Naive thymus-derived CD8-positive, alpha-beta T cell (primary cell): Measurements from ENCODE around the gene KLK14. TPM values are rescaled to one million over a fixed set of nuclear protein-coding genes. Genes with fewer than 3 reads are reported as not detected.
A peak's percentile ranks its signal among the peaks of the same experiment; 100 is the strongest.

Source experiments
- ATAC-seq, 2 donors: fragments of 150-1000 bp; cut with Tn5 transposase in 1 of 2; sonication (Bioruptor Pico), chemical (Tn5 transposase) in 1 of 2; 1 replicate in 1 of 2; 2 replicates in 1 of 2; pipeline ENCODE4 v1.10.0; 2021; ENCODE audit warnings: mild to moderate bottlenecking in 2 of 2, moderate library complexity in 2 of 2
- POLR2A ChIA-PET: fragments of 350-600 bp; sonication (Branson Sonifier 250); formaldehyde crosslinking; loops from one replicate; lab custom pipeline; 2021; ENCODE audit warnings: antibody characterized with exemption; lab: Charles Lee
- DNase-seq, 10 donors: peaks; one replicate each; pipeline versions ENCODE4 v3.0.0 to v3.0.0-alpha.2; 2020 to 2022
- H3K27ac Mint-ChIP-seq, 10 donors: one replicate each; pipeline ENCODE4 v1.8.0; 2020 to 2022; ENCODE audit warnings: mild to moderate bottlenecking in 10 of 10, mixed read lengths in 10 of 10, moderate library complexity in 4 of 10, inconsistent platforms in 1 of 10
- H3K27me3 Mint-ChIP-seq, 5 donors: one replicate each; pipeline ENCODE4 v1.8.0; 2021 to 2022; ENCODE audit warnings: mixed read lengths in 5 of 5
- H3K36me3 Mint-ChIP-seq, 3 donors: one replicate each; pipeline ENCODE4 v1.8.0; 2020 to 2022; ENCODE audit warnings: mixed read lengths in 3 of 3, mild to moderate bottlenecking in 2 of 3, inconsistent platforms in 1 of 3
- H3K4me1 Mint-ChIP-seq, 4 donors: one replicate each; pipeline ENCODE4 v1.8.0; 2021 to 2022; ENCODE audit warnings: mixed read lengths in 4 of 4
- H3K4me3 Mint-ChIP-seq, 10 donors: one replicate each; pipeline ENCODE4 v1.8.0; 2020 to 2022; ENCODE audit warnings: mild to moderate bottlenecking in 10 of 10, mixed read lengths in 10 of 10, moderate library complexity in 6 of 10, inconsistent platforms in 1 of 10
- H3K9me3 Mint-ChIP-seq, 9 donors: one replicate each; pipeline ENCODE4 v1.8.0; 2020 to 2022; ENCODE audit warnings: mixed read lengths in 9 of 9, mild to moderate bottlenecking in 3 of 9, inconsistent platforms in 1 of 9, moderate library complexity in 1 of 9
- polyA plus RNA-seq, 3 donors: library from polyadenylated mRNA; unstranded; fragments of 300-500 nt; fragmentation: Illumina TruSeq; gene quantifications; one replicate each; pipeline ENCODE4 v1.2.3, GENCODE V29; 2021
- total RNA-seq, 8 experiments: library from RNA in 2 of 8; stranded (reverse) in 2 of 8; gene quantifications; one replicate each; pipeline ENCODE4 v1.2.3 and lab custom pipeline; 2021 to 2026

Gene KLK14
- total and polyA plus RNA-seq, 5 experiments from 2014 or later, result 1.1 to 1.5 TPM; not detected in 3

DNA sequence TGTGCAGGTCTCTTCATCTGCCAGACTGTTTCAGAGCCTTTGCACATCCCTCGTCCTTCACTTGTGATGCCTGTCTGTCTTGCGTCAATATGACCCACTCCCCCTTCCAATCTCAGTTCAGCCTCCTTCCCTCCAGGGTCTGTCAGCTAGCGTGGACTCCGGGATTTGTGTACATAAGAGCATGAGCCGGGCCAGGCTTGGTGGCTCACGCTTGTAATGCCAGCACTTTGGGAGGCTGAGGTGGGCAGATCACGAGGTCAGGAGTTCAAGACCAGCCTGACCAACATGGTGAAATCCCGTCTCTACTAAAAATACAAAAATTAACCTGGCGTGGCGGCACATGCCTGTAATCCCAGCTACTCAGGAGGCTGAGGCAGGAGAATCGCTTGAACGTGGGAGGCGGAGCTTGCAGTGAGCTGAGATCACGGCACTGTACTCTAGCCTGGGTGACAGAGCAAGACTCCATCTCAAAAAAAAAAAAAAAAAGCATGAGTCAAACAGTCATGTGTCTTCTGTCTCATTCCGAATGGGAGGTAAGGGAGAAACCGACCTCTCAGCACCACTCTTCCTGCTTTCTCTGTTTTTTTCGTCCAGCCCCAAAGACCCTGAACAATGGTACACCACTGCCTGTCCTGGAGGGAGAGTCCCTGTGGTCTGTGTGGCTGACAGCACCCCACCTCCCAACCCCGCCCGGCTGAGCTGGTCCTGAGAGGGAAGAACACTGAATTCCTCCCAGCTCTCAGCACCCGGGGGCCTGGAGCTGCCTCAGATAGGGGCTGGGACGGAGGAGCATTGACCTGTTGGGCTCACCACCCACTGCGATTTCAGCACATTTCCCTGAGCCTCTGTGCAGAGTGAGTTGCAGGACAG is 39.7 kb upstream of the KLK14 start:
- peaks cover 0 to 2% (median 0%) of the 10 kb centered on the region in 3 donors for H3K36me3 Mint-ChIP-seq
- ATAC-seq, result peak in 1 of 2 donors; percentile 4
- H3K27me3 Mint-ChIP-seq, result no peaks in the 10 kb centered on the region
- DNase-seq, result no peak
- POLR2A ChIA-PET, result interaction anchor here (0.6 to 3.3 kb wide), 4 partner anchors 8 to 14 kb away, joined by 3 to 19 read pairs (median 8); partner anchors contain the start of gene CTU1
- H3K9me3 Mint-ChIP-seq, result peaks cover 0 to 2% (median 0%) of the 10 kb centered on the region in 9 donors
- peaks cover 48 to 84% (median 77%) of the 10 kb centered on the region in 4 donors for H3K4me1 Mint-ChIP-seq
- peak overlapping the region; percentile 83 to 97 (median 92) for H3K27ac Mint-ChIP-seq
- H3K4me3 Mint-ChIP-seq, result peak overlapping the region; percentile 39 to 81 (median 68)

DNA sequence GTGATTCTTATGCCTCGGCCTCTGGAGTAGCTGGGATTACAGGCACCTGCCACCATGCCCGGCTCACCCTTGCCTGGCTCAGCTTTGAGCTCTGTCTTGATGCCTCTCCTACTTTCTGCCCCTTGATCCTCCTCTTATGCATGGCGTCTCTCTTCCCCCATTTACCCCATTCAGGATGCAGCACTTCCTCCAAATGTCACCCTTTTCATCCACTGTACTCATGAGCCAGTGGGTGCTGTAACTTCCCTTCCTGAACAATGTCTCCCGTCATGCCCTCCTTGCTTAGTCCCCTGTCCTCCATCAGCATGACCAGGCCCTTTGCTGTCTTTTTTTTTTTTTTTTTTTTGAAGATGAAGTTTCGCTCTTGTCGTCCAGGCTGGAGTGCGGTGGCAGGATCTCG is 38.6 kb upstream of the KLK14 start:
- ATAC-seq (no peak), DNase-seq (no peak)
- POLR2A ChIA-PET, result interaction anchor here (1.2 to 3.3 kb wide), 2 partner anchors 9 to 10 kb away, joined by 3 to 19 read pairs; no protein-coding TSS in a partner anchor
- peaks cover 40 to 84% (median 75%) of the 10 kb centered on the region in 4 donors for H3K4me1 Mint-ChIP-seq
- H3K9me3 Mint-ChIP-seq, result peaks cover 0 to 2% (median 0%) of the 10 kb centered on the region in 9 donors
- no peaks in the 10 kb centered on the region for H3K27me3 Mint-ChIP-seq
- H3K36me3 Mint-ChIP-seq, result peaks cover 0 to 2% (median 0%) of the 10 kb centered on the region in 3 donors
- H3K4me3 Mint-ChIP-seq, result peak overlapping the region in 8 of 10 donors; percentile 6 to 78 (median 49)
- H3K27ac Mint-ChIP-seq, result peak overlapping the region; percentile 67 to 97 (median 86)

DNA sequence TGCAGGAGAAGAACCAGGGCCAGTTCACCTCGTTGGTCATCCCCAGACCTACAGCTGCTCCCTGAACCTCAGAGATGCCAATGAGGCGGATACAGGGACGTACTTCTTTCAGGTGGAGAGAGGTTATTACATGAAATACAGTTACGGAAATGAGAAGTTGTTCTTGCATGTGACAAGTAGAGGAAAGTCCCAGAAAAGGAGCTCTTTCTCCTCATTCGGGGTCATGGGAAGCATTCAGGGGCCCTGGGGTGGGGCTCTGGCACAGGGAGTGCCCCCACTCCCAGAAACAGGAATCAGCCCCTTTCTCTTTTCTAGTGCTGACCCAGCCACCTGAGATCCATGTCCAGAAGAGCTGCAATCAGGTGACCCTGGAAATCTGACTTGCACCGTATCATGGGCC is 37.5 kb upstream of the KLK14 start:
- Mint-ChIP-seq H3K4me1 (peaks cover 41 to 84% (median 75%) of the 10 kb centered on the region in 4 donors), H3K36me3 (peaks cover 0 to 2% (median 0%) of the 10 kb centered on the region in 3 donors), H3K27me3 (no peaks in the 10 kb centered on the region), H3K4me3 (peak overlapping the region in 2 of 10 donors; percentile 15 to 53), H3K9me3 (peaks cover 0 to 2% (median 0%) of the 10 kb centered on the region in 9 donors), H3K27ac (peak overlapping the region; percentile 40 to 86 (median 62))
- ATAC-seq, result no peak
- no peak for DNase-seq
- POLR2A ChIA-PET, result interaction anchor here (1.2 to 1.3 kb wide), 2 partner anchors 8 to 12 kb away, joined by 3 to 5 read pairs; no protein-coding TSS in a partner anchor

DNA sequence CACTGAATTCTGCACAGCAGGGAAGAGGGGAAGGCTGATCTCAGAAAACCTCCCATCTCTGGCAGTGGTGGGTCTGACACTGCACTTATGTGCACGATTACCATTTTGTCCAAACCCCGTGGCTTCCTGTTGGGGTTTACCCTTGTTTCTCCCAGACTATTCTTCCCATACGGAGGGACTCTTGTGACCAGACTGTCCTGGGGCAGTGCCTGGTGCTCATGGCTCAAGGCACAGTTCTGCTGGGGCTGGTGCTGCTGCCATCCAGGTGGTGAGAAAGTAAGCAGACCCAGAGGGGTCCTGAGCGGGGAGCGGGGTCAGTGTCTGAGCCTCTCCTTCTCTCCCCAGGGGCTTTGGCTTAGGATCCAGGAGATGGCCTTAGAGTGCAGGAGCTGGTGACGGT is 36.9 kb upstream of the KLK14 start:
- H3K27ac Mint-ChIP-seq, result peak overlapping the region in 9 of 10 donors; percentile 22 to 86 (median 75)
- ATAC-seq, result no peak

DNA sequence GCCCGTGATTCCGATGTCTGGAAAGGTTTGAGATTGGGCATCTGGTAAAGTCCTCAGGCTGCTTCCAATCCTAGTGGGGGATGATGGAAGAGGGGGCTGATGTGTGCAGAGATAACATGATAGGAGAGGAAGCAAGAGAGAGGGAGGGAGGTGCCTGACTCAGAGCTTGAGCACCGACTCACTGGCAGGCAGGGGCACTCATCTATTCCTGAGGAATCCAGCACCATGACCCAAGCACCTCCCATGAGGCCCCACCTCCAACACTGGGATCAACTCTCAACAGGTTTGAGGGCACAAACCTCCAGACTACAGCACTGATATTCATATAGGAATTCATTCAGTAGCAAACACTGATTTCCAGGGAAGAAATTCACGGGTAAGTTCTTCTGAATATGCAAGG is 36.4 kb upstream of the KLK14 start:
- peak overlapping the region in 1 of 10 donors; percentile 17 for H3K4me3 Mint-ChIP-seq
- H3K36me3 Mint-ChIP-seq, result peaks cover 0 to 2% (median 0%) of the 10 kb centered on the region in 3 donors
- H3K4me1 Mint-ChIP-seq, result peaks cover 38 to 84% (median 69%) of the 10 kb centered on the region in 4 donors
- DNase-seq (no peak), ATAC-seq (no peak)
- POLR2A ChIA-PET, result no interaction called here
- H3K27me3 Mint-ChIP-seq, result no peaks in the 10 kb centered on the region
- H3K9me3 Mint-ChIP-seq, result peaks cover 0 to 2% (median 0%) of the 10 kb centered on the region in 9 donors
- H3K27ac Mint-ChIP-seq, result peak overlapping the region in 7 of 10 donors; percentile 22 to 82 (median 37)

More for the DNA sequence above, 36.9 kb upstream of the KLK14 start:
- DNase-seq, result no peak
- no peaks in the 10 kb centered on the region for H3K27me3 Mint-ChIP-seq
- POLR2A ChIA-PET, result interaction anchor here (1.3 kb wide), 1 partner anchor 13 kb away, joined by 5 read pairs; no protein-coding TSS in a partner anchor
- peaks cover 0 to 2% (median 0%) of the 10 kb centered on the region in 3 donors for H3K36me3 Mint-ChIP-seq
- peaks cover 37 to 84% (median 72%) of the 10 kb centered on the region in 4 donors for H3K4me1 Mint-ChIP-seq
- no peak overlapping the region for H3K4me3 Mint-ChIP-seq
- H3K9me3 Mint-ChIP-seq, result peaks cover 0 to 2% (median 0%) of the 10 kb centered on the region in 9 donors

DNA sequence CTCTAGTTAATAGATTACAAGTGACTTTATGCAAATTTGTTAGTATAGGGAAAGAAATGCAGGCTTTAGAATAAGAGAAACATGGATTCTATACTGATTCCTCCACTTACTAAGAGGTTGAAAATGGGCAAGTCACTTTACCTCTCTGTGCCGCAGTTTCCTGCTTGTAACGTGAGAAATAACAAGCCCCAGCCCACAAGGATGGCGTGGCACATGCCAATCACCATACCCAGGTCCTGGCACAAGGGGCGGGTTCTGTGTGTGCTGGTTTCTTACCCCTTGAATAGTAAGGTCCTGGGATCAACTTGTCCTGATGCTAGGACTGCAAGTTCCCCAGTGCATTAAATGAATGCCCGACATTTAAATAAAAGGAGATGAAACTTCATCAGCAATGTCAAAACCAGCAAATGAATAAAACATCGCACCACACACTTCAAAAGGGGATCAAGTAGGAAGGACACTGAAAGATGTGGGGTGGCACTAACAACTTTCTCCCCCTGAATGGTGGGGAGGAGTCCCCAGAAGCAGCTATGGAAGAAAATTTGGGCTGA is 34.1 kb upstream of the KLK14 start:
- no peaks in the 10 kb centered on the region for H3K27me3 Mint-ChIP-seq
- H3K9me3 Mint-ChIP-seq, result peaks cover 0 to 2% (median 0%) of the 10 kb centered on the region in 9 donors
- no peak for DNase-seq
- peaks cover 0 to 2% (median 0%) of the 10 kb centered on the region in 3 donors for H3K36me3 Mint-ChIP-seq
- peak; percentile 62 to 73 for ATAC-seq
- H3K27ac Mint-ChIP-seq, result peak overlapping the region in 9 of 10 donors; percentile 11 to 82 (median 75)
- peaks cover 25 to 65% (median 48%) of the 10 kb centered on the region in 4 donors for H3K4me1 Mint-ChIP-seq
- peak overlapping the region in 9 of 10 donors; percentile 9 to 61 (median 26) for H3K4me3 Mint-ChIP-seq
- POLR2A ChIA-PET, result no interaction called here

DNA sequence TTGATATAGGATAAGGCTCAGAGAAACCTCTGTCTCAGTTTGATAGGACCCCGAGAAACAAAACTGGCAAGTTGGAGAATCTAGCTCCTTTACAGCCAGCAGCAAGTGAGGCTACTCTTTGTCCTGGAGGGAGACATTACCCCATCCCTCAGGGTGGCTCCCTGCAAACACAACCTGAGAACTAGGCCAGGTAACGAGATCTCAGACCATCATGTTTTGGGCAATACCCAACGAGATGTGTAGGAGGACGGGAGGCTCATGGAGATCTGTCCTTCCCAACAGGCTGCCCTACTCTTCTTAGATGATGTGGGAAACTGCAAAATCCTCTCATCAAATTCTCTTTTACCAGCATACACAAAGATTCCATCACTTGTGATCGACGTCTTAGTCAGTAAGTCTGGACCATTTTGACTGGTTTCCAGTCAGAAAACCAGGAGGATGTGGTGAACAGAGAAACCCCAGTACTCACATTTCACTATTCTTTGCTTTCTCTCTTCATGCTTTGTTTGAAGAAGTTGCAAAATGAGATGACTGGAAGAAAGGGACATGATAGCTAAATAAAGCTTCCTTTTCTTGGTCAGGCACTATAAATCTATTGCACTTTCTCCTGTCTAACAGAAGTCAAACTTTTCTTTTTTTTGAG is 31.5 kb upstream of the KLK14 start:
- no peaks in the 10 kb centered on the region for H3K36me3 Mint-ChIP-seq
- H3K9me3 Mint-ChIP-seq, result no peaks in the 10 kb centered on the region
- H3K27me3 Mint-ChIP-seq, result no peaks in the 10 kb centered on the region
- DNase-seq (peak in 2 of 10 donors; percentile 54 to 57), ATAC-seq (peak; percentile 54 to 77)
- POLR2A ChIA-PET, result interaction anchor here (0.9 to 2.5 kb wide), 3 partner anchors 9 to 18 kb away, joined by 4 to 14 read pairs (median 12); partner anchors contain the start of gene SIGLEC9
- H3K4me3 Mint-ChIP-seq, result peak overlapping the region in 9 of 10 donors; percentile 7 to 68 (median 30)
- H3K4me1 Mint-ChIP-seq, result peaks cover 15 to 48% (median 31%) of the 10 kb centered on the region in 4 donors
- H3K27ac Mint-ChIP-seq, result peak overlapping the region in 9 of 10 donors; percentile 21 to 87 (median 68)

DNA sequence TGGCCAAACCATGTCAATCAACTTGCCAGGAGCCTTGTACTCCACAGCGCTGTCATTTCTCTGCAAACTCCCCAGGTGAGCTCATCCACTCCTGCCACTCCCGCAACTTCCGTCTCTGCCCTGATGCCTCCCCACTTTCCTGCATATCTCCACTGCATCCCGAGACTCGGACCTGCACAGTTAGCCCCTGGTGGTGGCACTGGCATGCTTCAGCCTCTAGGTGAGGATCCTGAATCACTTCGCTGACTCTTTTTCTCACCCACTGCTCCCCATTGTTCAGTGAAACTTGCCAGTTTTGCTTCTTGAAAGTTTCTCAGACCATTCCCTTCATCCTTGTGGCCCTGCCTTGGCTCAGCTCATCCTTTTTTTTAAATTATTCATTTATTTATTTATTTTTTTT is 28.9 kb upstream of the KLK14 start:
- H3K9me3 Mint-ChIP-seq, result no peaks in the 10 kb centered on the region
- no peak overlapping the region for H3K4me3 Mint-ChIP-seq
- peaks cover 0 to 3% (median 0%) of the 10 kb centered on the region in 3 donors for H3K36me3 Mint-ChIP-seq
- ATAC-seq (no peak), DNase-seq (no peak)
- H3K27ac Mint-ChIP-seq, result no peak overlapping the region
- no peaks in the 10 kb centered on the region for H3K27me3 Mint-ChIP-seq
- peaks cover 22 to 56% (median 38%) of the 10 kb centered on the region in 4 donors for H3K4me1 Mint-ChIP-seq
- POLR2A ChIA-PET, result interaction anchor here (0.6 to 0.7 kb wide), 2 partner anchors 12 to 17 kb away, joined by 3 read pairs; no protein-coding TSS in a partner anchor

DNA sequence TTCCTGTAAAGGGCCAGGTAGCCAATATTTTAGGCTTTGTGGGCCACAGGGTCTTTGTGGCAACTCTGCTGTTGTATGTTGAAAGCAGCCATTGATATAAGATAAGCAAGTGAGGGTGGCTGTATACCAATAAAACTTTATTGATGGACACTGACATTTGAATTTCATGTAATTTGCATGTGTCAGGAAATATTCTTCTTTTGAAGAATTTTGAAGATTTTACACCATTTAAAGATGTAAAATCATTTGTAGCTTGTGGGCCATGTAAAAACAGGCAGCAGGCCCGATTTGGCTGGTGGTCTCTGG is 27.9 kb upstream of the KLK14 start:
- ATAC-seq (no peak), DNase-seq (no peak)
- Mint-ChIP-seq H3K27me3 (no peaks in the 10 kb centered on the region), H3K36me3 (peaks cover 0 to 9% (median 0%) of the 10 kb centered on the region in 3 donors), H3K9me3 (no peaks in the 10 kb centered on the region), H3K4me1 (peaks cover 28 to 54% (median 39%) of the 10 kb centered on the region in 4 donors), H3K27ac (peak overlapping the region in 1 of 10 donors; percentile 66), H3K4me3 (no peak overlapping the region)
- POLR2A ChIA-PET, result interaction anchor here (1.4 kb wide), 1 partner anchor 22 kb away, joined by 7 read pairs; no protein-coding TSS in a partner anchor

DNA sequence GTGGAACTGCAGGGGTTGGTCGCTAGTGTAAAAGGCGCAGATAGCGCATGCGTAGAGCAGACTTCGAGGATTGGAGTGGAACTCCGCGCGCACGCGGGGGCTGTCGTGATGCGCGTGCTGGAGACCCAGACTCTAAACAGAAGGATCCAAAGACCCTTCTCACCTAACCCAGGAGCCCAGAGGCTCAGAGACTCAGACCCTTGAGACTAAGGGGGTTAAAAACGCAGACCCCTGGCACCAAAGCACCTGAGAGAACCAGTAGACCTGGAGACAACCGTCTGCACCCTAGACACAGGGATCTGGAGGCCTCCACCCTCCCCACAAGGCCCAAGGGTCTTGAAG is 26.1 kb upstream of the KLK14 start:
- H3K9me3 Mint-ChIP-seq, result no peaks in the 10 kb centered on the region
- H3K27me3 Mint-ChIP-seq, result no peaks in the 10 kb centered on the region
- H3K36me3 Mint-ChIP-seq, result peaks cover 0 to 20% (median 0%) of the 10 kb centered on the region in 3 donors
- H3K27ac Mint-ChIP-seq, result peak overlapping the region; percentile 94 to 100 (median 98)
- POLR2A ChIA-PET, result interaction anchor here (0.8 to 0.9 kb wide), 3 partner anchors 14 to 23 kb away, joined by 3 to 5 read pairs (median 3); no protein-coding TSS in a partner anchor
- peaks cover 27 to 47% (median 44%) of the 10 kb centered on the region in 4 donors for H3K4me1 Mint-ChIP-seq
- ATAC-seq (peak; percentile 45 to 63), DNase-seq (no peak)
- H3K4me3 Mint-ChIP-seq, result peak overlapping the region; percentile 87 to 100 (median 98)

DNA sequence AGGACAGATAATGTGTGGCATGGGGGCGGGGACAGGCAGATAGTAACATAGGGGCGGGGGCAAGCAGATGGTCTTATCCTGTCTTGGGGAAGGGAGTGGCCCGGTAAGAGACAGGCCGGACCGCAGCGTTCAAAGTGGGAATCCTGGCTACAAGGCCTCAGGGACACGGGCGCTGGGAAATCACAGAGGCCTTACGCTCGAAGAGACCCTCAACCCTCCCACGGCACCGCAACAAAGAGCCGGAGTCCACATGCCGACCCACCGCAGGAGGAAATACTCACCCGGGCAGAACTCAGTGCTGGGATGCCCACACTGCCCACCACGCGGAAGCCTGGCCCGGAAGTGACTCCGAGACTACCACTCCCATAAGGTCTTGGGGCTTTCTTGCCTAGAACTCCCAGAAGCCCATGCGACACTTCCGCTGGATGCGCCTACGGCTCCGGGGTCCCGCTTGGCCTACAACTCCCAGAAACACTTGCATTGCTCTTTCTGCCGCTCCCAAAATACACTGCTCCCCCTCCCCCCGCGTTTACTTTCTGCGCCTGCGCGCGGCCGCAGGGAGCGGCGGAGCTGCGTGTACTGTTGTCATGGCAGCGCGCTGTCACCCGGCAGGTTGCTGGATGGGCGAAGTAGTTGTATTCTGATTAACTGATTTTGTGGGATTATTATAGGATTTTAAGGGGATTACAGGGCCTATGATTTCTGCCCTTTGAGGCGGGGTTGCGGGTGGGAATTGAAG is 25.5 kb upstream of the KLK14 start, which contains the start of gene CTU1:
CTU1 (minus strand) TSS at position 344 of the 739 bp plus-strand sequence. CDS start 3,840 bp downstream, outside the sequence.
- Mint-ChIP-seq H3K4me3 (peak within 1 kb of the TSS; percentile 87 to 100 (median 98)), H3K9me3 (no peaks in the 10 kb centered on the region), H3K27ac (peak within 1 kb of the TSS; percentile 94 to 100 (median 98)), H3K27me3 (no peaks in the 10 kb centered on the region), H3K36me3 (peaks cover 0 to 26% (median 0%) of the 10 kb centered on the region in 3 donors), H3K4me1 (peaks cover 27 to 47% (median 45%) of the 10 kb centered on the region in 4 donors)
- peak; percentile 91 to 99 (median 98) for DNase-seq
- POLR2A ChIA-PET, result interaction anchor here (0.8 to 0.9 kb wide), 3 partner anchors 15 to 23 kb away, joined by 3 to 5 read pairs (median 3); no protein-coding TSS in a partner anchor
- ATAC-seq, result peak; percentile 97 to 99
